Fibroblast of gingiva (primary cell): ENCODE data around the gene FUOM.

Source experiments
- DNase-seq: peaks from one replicate; pipeline ENCODE4 v3.0.0-alpha.2; 2011; ENCODE audit warnings: low read depth

The FUOM gene

GRCh38 chr10:133357285-133358161 lies at the start of gene FUOM:
Gene FUOM, minus strand, starts transcription at chr10:133358019. Its CDS starts 12 bp downstream, at chr10:133358007.
- DNase-seq, result no peak

- no peak for DNase-seq
Measured at GRCh38 chr10:133405844-133406527, 48.2 kb upstream of the FUOM start.

GRCh38 chr10:133405272-133405671 lies 47.5 kb upstream of the FUOM start:
- DNase-seq, result no peak

- no peak for DNase-seq
Measured at GRCh38 chr10:133403784-133404183, 46.0 kb upstream of the FUOM start.

GRCh38 chr10:133403359-133403758 lies 45.5 kb upstream of the FUOM start:
- no peak for DNase-seq

- no peak for DNase-seq
Measured at GRCh38 chr10:133401981-133402725, 44.3 kb upstream of the FUOM start.

GRCh38 chr10:133401500-133401899 lies 43.7 kb upstream of the FUOM start:
- no peak for DNase-seq

GRCh38 chr10:133400624-133401424 lies 43.0 kb upstream of the FUOM start:
- no peak for DNase-seq

- DNase-seq, result no peak
Measured at GRCh38 chr10:133399123-133399601, 41.3 kb upstream of the FUOM start.

GRCh38 chr10:133397938-133398337 lies 40.1 kb upstream of the FUOM start:
- DNase-seq, result peak; percentile 17

- DNase-seq, result no peak
Measured at GRCh38 chr10:133396035-133396624, 38.3 kb upstream of the FUOM start.

- no peak for DNase-seq
Measured at GRCh38 chr10:133394801-133395221, 37.0 kb upstream of the FUOM start.

- peak; percentile 91 for DNase-seq
Measured at GRCh38 chr10:133394064-133394663, 36.3 kb upstream of the FUOM start, which contains the start of gene MTG1. Gene MTG1, plus strand, starts transcription at chr10:133394157. Its CDS starts 64 bp downstream, at chr10:133394221.

GRCh38 chr10:133393401-133394063 lies 35.7 kb upstream of the FUOM start:
- no peak for DNase-seq

- DNase-seq, result no peak
Measured at GRCh38 chr10:133391761-133392518, 34.1 kb upstream of the FUOM start.

GRCh38 chr10:133391249-133391635 lies 33.4 kb upstream of the FUOM start:
- DNase-seq, result no peak

GRCh38 chr10:133390597-133391248 lies 32.9 kb upstream of the FUOM start:
- DNase-seq, result no peak

GRCh38 chr10:133388973-133389818 lies 31.4 kb upstream of the FUOM start:
- no peak for DNase-seq
